ENCODE data around the gene CACNA1D.

DNA sequence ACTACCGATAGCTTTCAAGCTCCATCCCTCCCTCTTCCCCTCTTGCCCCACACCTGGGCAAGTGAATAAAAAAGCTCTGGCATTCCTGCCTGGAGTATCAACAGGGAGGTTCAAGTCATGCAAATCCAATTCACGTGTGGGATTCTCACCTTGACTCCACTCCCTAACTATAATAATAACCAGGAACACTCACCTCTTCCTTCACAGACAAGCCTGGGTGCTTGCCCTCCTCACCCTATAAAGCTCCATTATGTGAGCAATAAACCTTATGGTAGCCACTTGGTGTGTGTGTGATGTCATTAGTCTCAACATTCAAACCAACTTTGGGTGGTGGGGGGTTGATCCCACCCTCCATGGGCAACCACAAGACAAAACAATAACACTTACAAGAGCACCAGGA lies 335.2 kb downstream of the CACNA1D start:
- TF ChIP-seq, protein P1, sequence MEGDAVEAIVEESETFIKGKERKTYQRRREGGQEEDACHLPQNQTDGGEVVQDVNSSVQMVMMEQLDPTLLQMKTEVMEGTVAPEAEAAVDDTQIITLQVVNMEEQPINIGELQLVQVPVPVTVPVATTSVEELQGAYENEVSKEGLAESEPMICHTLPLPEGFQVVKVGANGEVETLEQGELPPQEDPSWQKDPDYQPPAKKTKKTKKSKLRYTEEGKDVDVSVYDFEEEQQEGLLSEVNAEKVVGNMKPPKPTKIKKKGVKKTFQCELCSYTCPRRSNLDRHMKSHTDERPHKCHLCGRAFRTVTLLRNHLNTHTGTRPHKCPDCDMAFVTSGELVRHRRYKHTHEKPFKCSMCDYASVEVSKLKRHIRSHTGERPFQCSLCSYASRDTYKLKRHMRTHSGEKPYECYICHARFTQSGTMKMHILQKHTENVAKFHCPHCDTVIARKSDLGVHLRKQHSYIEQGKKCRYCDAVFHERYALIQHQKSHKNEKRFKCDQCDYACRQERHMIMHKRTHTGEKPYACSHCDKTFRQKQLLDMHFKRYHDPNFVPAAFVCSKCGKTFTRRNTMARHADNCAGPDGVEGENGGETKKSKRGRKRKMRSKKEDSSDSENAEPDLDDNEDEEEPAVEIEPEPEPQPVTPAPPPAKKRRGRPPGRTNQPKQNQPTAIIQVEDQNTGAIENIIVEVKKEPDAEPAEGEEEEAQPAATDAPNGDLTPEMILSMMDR (IDR thresholded peaks at IDR 0.05): no peak
- TF ChIP-seq POLR2A (IDR thresholded peaks at IDR 0.05): no peak

Measured in body of pancreas (tissue), 4 donors.